Measurements from ENCODE around the gene TH.

DNA sequence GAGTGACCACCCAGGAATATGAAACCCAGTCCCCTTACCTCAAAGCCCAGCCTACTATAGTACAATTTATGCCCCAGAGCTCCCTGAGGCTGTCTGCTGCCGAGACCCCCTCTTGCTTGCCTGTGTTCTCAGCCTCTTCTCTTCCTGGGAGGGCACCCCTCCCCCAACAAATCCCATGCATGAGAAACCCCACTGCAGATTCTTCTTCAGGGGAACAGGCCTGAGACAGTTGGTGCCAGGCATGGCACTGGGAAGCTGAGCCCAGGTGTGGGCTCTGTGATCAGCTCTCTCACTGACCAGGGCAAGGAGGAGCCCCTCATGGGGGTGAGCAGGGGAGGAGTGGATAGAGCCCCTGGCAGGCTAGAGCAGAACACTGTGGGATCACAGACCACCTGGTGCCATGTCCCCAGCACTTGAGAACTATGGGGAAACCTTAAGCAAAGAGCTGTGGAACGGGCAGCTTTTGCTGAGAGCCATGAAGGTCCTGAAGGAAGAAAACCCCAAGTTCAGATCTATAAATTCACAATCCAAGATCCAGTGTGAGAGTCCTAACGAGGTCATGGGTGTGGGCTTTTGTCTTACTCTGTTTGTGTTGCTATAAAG lies 46.5 kb upstream of the TH start:
- no peak for TF ChIP-seq POLR2AphosphoS5 (IDR thresholded peaks at IDR 0.05; ENCODE audit: borderline replicate concordance, low read depth, low read length)
- no peak for TF ChIP-seq EZH2 (IDR thresholded peaks at IDR 0.05)
- TF ChIP-seq FOXP2 (optimal IDR thresholded peaks at IDR 0.05; ENCODE audit: control extremely low read depth, extremely low read length, insufficient read depth), result no peak
